Measurements from ENCODE around the gene PLPP1. TPM values are rescaled to one million over a fixed set of nuclear protein-coding genes. Genes with fewer than 3 reads are reported as not detected.
A peak's percentile ranks its signal among the peaks of the same experiment; 100 is the strongest.

The PLPP1 gene
- total and polyA plus RNA-seq, 5 experiments from 2014 or later: 7.0 to 23.3 (median 11.7) TPM

DNA sequence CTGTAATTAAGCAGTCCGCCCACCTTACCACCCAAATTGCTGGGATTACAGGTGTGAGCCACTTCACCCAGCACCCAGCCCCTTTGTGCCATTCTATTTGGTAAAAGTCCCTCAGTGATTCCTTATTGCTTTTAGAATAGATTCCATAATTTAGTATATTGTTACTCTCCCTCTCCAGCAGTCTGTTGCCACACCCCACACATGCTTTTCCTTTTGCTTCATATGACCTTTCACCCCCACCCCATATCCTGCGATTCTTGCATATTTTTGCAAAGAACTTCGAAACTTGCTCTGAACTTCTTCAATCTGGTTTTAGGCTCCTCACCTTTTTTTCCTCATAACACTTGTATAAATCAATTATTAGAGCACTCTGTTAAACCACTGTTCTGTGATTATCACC, 126.8 kb downstream of the PLPP1 start:
- POLR2A ChIA-PET: no interaction called here
- H3K36me3 Mint-ChIP-seq: peaks cover 0 to 71% (median 10%) of the 10 kb centered on the region in 3 donors
- H3K4me3 Mint-ChIP-seq: no peak overlapping the region
- no peaks in the 10 kb centered on the region for H3K27me3 Mint-ChIP-seq
- DNase-seq (no peak), ATAC-seq (no peak)
- peaks cover 7 to 17% (median 9%) of the 10 kb centered on the region in 4 donors for H3K4me1 Mint-ChIP-seq
- no peaks in the 10 kb centered on the region for H3K9me3 Mint-ChIP-seq
- peak overlapping the region in 1 of 10 donors; percentile 6 for H3K27ac Mint-ChIP-seq

DNA sequence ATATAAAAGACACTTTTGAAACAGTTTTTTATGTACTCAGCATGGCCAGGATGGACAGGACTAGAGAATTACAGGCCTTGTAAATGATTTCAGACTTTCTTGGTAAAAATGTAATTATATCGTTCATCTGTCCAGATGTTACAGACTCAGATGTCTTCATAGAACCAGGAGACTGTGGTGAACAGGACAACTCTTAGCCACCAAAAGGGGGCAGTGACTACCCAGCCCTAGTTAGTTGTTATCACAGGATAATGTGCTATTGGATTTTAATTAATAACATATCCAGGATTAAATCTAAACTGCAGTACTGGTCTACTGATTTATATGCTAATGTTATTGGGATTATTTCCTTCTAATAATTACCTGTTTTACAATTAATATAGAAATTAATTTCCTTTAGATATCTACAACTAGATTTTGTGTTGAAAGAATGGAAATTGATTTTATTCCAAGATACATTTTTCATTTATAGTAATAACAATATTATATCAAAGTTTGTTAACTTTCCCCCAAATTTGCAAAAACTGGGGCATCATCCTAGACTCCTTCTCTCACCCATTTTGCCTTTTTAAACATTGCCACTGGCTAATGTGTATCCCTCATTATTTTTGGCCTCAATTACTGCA, 127.6 kb downstream of the PLPP1 start:
- no peaks in the 10 kb centered on the region for H3K9me3 Mint-ChIP-seq
- H3K4me1 Mint-ChIP-seq: peaks cover 7 to 13% (median 9%) of the 10 kb centered on the region in 4 donors
- H3K36me3 Mint-ChIP-seq: peaks cover under 1 to 75% (median 13%) of the 10 kb centered on the region in 3 donors
- DNase-seq (peak in 4 of 10 donors; percentile 11 to 31 (median 20)), ATAC-seq (peak; percentile 44 to 49)
- POLR2A ChIA-PET: no interaction called here
- no peak overlapping the region for H3K4me3 Mint-ChIP-seq
- H3K27me3 Mint-ChIP-seq: no peaks in the 10 kb centered on the region
- peak overlapping the region in 2 of 10 donors; percentile 24 to 38 for H3K27ac Mint-ChIP-seq

DNA sequence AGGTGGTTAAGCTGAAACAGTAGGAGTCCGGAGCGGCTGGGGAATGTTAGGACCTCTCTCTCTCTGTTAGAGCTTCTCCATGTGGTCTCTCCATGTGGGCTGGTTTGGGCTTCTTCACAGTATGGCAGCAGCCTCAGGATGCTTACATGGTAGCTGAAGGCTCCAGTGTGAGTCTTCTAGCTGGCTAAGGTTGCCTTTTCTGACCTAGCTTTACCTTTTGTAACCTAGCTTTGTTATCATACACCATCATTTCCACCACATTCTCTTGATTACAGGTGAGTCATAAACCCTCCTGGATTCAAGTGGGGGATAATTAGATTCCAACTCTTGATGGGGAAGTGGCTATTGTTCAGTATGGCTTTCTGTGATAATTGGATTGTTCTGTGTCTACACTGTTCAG, 128.5 kb downstream of the PLPP1 start:
- Mint-ChIP-seq H3K36me3 (peaks cover 6 to 76% (median 9%) of the 10 kb centered on the region in 3 donors), H3K9me3 (no peaks in the 10 kb centered on the region), H3K4me3 (no peak overlapping the region), H3K4me1 (peaks cover 0 to 6% (median 5%) of the 10 kb centered on the region in 4 donors), H3K27ac (no peak overlapping the region), H3K27me3 (no peaks in the 10 kb centered on the region)
- ATAC-seq: no peak
- POLR2A ChIA-PET: no interaction called here
- no peak for DNase-seq

DNA sequence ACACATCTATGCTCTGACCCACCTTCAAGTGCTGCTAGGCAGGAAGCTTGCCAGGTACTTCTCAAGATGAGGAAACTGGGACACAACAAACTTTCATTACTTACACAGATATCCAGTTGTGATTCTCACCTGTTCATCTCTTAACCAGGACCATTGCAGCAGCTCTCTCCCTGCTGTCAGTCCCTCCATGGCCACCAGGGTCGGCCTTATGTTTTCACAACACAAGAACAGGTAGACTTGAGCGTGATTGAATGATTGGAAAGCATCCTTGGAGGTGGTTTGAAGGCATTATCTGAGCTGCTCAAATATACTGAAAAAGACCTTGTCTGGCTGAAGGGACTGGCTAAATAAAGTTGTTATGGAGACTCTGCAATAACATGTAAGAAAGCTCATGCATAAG, 132.6 kb downstream of the PLPP1 start:
- H3K4me1 Mint-ChIP-seq: no peaks in the 10 kb centered on the region
- H3K4me3 Mint-ChIP-seq: no peak overlapping the region
- no peaks in the 10 kb centered on the region for H3K9me3 Mint-ChIP-seq
- ATAC-seq: no peak
- no peaks in the 10 kb centered on the region for H3K27me3 Mint-ChIP-seq
- no peak for DNase-seq
- POLR2A ChIA-PET: no interaction called here
- peaks cover 6 to 81% (median 14%) of the 10 kb centered on the region in 3 donors for H3K36me3 Mint-ChIP-seq
- peak overlapping the region in 6 of 10 donors; percentile 1 to 56 (median 27) for H3K27ac Mint-ChIP-seq

DNA sequence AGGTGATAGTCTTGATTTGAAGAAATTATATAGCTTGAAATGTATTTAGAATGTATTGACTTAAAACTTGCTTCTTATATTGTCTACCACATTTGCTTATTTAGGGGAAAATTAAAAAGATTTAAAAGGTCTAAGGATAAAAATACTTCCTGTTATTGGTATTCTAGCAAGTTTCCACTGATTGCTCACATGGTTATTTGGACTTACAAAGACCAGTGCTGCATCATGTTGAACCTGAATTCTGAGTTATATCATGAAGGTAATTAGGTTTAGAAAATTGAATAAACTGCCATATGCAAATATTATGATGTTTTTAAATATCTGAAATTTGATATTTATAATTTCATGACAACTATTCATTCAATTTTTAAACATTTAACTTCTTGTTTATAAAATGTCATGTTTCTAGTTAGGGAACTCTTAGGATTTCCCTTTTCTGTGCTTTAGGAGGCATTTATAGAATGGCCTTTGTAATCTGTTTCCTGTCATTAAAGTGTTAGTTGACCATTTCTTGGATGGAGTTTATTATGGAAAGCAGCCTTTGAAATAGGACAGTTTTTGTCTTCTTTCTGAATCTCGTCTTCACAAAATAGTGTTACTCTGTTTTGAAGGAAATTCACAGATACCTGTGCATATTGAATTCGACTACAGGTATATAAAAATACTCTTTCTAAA, 141.1 kb downstream of the PLPP1 start:
- no peak for ATAC-seq
- Mint-ChIP-seq H3K27ac (no peak overlapping the region), H3K27me3 (no peaks in the 10 kb centered on the region)

DNA sequence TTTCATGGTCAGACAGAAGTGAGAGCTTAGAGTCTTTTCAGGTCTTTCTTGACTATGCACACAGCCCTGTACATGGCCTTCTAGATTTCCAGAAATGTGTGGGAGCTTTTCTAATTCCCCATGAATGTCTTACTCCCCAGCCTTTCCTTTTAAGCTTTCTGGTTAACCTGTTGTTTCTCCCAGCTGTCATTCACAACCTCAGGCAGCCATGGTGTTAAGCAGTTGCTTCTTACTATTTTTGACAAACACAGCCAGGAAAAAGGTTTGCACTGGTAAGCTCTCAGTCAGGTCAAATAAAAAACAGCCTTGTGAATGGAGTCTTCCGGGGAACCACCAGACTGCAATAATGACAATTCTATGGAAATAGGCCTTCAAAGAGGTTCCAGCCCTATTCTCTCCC, 142.1 kb downstream of the PLPP1 start:
- POLR2A ChIA-PET: no interaction called here

More for the DNA sequence above, 141.1 kb downstream of the PLPP1 start:
- Mint-ChIP-seq H3K36me3 (peaks cover 0 to 80% (median 53%) of the 10 kb centered on the region in 3 donors), H3K9me3 (peaks cover 0 to 6% (median 2%) of the 10 kb centered on the region in 9 donors), H3K4me3 (no peak overlapping the region), H3K4me1 (peaks cover 2 to 10% (median 7%) of the 10 kb centered on the region in 4 donors)
- DNase-seq: no peak
- POLR2A ChIA-PET: interaction anchor here (0.7 kb wide), 1 partner anchor 922 kb away, joined by 3 read pairs; no protein-coding TSS in a partner anchor

DNA sequence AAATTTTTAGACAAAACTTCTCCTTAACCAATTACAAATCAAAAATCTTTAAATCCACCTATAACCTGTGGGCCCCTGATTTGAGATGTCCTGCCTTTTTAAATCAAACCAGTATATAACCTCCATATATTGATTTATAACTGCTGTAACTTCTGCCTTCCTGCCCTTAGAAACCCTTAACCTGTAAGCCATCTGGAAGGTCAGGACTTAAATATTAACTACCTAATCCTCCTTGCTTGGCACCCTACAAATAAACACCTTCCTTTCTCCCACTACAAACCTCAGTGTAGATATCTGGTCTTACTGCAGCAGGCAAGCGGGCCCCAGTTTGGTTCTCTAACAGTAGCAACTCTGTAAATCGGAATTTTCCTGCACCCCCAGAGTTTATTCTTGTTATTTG, 143.1 kb downstream of the PLPP1 start:
- Mint-ChIP-seq H3K4me3 (no peak overlapping the region), H3K9me3 (peaks cover 0 to 6% (median 2%) of the 10 kb centered on the region in 9 donors), H3K36me3 (peaks cover 0 to 82% (median 58%) of the 10 kb centered on the region in 3 donors), H3K27me3 (no peaks in the 10 kb centered on the region), H3K4me1 (peaks cover 2 to 10% (median 7%) of the 10 kb centered on the region in 4 donors), H3K27ac (no peak overlapping the region)
- POLR2A ChIA-PET: no interaction called here
- no peak for ATAC-seq
- no peak for DNase-seq

More for the DNA sequence above, 142.1 kb downstream of the PLPP1 start:
- no peak for ATAC-seq
- no peak overlapping the region for H3K4me3 Mint-ChIP-seq
- no peak overlapping the region for H3K27ac Mint-ChIP-seq
- H3K9me3 Mint-ChIP-seq: peaks cover 0 to 6% (median 2%) of the 10 kb centered on the region in 9 donors
- peaks cover 0 to 82% (median 58%) of the 10 kb centered on the region in 3 donors for H3K36me3 Mint-ChIP-seq
- DNase-seq: no peak
- peaks cover 2 to 10% (median 7%) of the 10 kb centered on the region in 4 donors for H3K4me1 Mint-ChIP-seq
- no peaks in the 10 kb centered on the region for H3K27me3 Mint-ChIP-seq

DNA sequence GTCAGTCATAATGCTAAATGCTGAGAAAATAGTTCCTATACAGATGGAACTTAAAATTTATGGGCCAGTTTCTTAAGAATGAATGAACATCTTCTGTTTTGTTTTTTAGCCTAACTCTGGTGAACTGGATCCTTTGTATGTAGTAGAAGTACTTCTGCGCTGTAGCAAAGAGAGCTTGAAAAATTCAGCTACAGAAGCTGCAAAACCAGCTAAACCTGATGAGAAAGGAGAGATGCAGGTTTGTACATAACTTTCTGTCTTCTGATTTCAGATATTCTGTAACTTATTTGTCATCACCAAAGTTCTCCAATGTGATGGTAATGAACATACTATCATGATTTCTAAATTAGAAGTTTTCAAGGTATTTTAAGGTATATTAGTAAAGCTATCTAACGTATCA, 146.9 kb downstream of the PLPP1 start:
- Mint-ChIP-seq H3K4me1 (peaks cover 0 to 16% (median 7%) of the 10 kb centered on the region in 4 donors), H3K27me3 (no peaks in the 10 kb centered on the region), H3K36me3 (peaks cover 20 to 87% (median 75%) of the 10 kb centered on the region in 3 donors), H3K27ac (no peak overlapping the region), H3K4me3 (no peak overlapping the region), H3K9me3 (peaks cover 0 to 23% (median 9%) of the 10 kb centered on the region in 9 donors)
- ATAC-seq: no peak
- POLR2A ChIA-PET: no interaction called here
- DNase-seq: no peak

DNA sequence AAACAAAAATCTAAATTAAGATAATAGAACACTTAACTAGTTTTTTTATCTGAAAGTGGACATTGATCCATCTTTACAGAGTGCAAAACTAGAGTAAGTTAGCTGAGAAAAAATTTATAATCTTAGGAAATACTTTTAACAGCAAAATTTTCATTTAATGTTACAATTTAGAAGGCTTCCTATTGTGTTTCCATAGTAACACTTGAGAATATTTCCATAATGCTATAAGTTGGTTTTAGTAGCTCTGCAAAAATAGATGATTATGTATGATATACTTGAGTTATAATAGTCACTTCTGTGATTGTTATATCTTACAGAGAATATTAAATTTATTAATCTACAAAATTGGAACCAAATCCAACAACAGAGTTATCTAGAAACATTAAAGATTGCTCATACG, 148.4 kb downstream of the PLPP1 start:
- Mint-ChIP-seq H3K27ac (no peak overlapping the region), H3K4me3 (no peak overlapping the region), H3K4me1 (peaks cover 0 to 16% (median 7%) of the 10 kb centered on the region in 4 donors), H3K27me3 (no peaks in the 10 kb centered on the region), H3K9me3 (peaks cover 0 to 31% (median 17%) of the 10 kb centered on the region in 9 donors), H3K36me3 (peaks cover 29 to 86% (median 72%) of the 10 kb centered on the region in 3 donors)
- ATAC-seq: no peak
- POLR2A ChIA-PET: no interaction called here
- no peak for DNase-seq

DNA sequence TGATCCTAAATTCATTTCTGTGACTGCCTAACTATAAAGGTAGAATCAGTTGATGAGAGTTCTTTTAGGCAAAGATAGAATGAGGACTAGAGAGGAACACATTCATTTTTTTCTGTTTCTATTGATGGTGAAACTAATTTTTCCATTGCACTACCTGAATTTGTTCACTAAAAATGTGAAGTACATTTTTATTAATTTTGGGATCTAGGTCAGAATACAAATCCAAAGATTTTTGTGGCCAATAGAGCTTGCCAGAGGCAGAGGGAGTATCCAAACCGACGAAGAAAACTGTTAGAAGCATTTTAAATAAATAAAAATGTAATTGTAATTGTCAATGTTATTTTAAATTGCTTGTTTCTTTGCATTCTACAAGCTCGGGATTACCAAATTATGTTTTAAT, 148.9 kb downstream of the PLPP1 start:
- Mint-ChIP-seq H3K4me3 (no peak overlapping the region), H3K27me3 (no peaks in the 10 kb centered on the region), H3K4me1 (peaks cover 0 to 16% (median 8%) of the 10 kb centered on the region in 4 donors), H3K27ac (no peak overlapping the region), H3K36me3 (peaks cover 29 to 86% (median 73%) of the 10 kb centered on the region in 3 donors), H3K9me3 (peaks cover 0 to 31% (median 20%) of the 10 kb centered on the region in 9 donors)
- ATAC-seq (no peak), DNase-seq (no peak)
- POLR2A ChIA-PET: no interaction called here

DNA sequence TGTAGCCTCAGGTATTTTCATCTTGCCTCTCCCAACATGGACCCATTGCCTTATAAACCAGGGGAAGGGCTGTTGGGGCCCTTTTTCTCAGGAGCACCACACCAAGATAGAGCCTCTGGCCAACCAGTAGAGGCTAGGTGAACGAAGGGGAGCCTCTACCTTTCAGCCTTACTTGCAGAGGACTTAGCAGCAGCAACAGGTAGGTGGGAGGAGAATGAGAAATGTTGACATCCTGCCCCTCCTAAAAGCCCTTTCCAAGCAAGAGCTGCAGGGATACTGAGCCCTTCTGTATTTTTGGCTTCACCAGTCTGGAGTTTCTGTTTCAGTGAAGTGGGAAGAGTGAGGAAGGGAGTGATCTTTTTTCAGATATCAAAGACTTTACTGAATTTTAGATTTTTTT, 149.5 kb downstream of the PLPP1 start:
- peaks cover 0 to 32% (median 20%) of the 10 kb centered on the region in 9 donors for H3K9me3 Mint-ChIP-seq
- H3K27me3 Mint-ChIP-seq: no peaks in the 10 kb centered on the region
- H3K36me3 Mint-ChIP-seq: peaks cover 33 to 86% (median 73%) of the 10 kb centered on the region in 3 donors
- no peak overlapping the region for H3K4me3 Mint-ChIP-seq
- POLR2A ChIA-PET: no interaction called here
- H3K27ac Mint-ChIP-seq: peak overlapping the region in 3 of 10 donors; percentile 20 to 53 (median 40)
- H3K4me1 Mint-ChIP-seq: peaks cover 0 to 16% (median 8%) of the 10 kb centered on the region in 4 donors
- ATAC-seq (no peak), DNase-seq (no peak)

DNA sequence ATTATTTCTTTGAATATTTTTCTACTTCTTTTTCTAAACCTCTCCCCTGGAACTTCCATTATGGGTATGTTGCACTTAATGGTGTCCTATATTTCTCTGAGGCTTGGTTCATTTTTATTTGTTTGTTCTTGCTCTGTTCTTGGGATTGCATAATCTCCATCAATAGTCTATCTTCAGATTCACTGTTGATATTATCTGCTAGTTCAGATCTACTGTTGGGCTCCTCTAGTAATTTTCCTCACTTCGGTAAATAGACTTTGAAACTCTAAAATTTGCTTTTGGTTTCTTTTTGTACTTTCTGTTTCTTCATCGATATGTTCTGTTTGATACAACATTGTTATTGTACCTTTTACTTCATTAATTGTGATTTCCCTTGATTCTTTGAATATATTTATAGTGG, 150.7 kb downstream of the PLPP1 start:
- Mint-ChIP-seq H3K36me3 (peaks cover 40 to 86% (median 75%) of the 10 kb centered on the region in 3 donors), H3K4me3 (peak overlapping the region in 2 of 10 donors; percentile 9 to 44), H3K9me3 (peaks cover 0 to 32% (median 20%) of the 10 kb centered on the region in 9 donors), H3K4me1 (peaks cover 0 to 16% (median 8%) of the 10 kb centered on the region in 4 donors), H3K27me3 (no peaks in the 10 kb centered on the region), H3K27ac (no peak overlapping the region)
- no peak for DNase-seq
- ATAC-seq: no peak
- POLR2A ChIA-PET: no interaction called here

DNA sequence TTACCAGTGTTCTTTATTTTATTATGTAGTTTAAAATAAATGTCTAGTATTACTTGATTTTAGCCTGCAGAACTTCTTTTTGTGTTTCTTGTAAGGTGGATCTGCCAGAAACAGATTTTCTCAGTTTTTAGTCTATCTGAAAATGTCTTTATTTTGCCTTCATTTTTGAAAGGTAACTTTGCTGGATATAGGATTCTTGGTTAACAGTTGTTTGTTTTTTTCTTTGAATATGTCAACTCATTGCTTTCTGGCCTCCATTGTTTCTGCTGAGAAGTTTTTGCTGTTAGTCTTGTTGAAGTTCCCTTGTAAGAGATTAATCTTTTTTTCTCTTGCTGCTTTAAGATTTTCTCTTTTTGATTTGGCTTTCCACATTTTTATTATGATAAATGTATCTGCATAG, 151.5 kb downstream of the PLPP1 start:
- H3K9me3 Mint-ChIP-seq: peaks cover 0 to 32% (median 20%) of the 10 kb centered on the region in 9 donors
- POLR2A ChIA-PET: no interaction called here
- ATAC-seq: no peak
- H3K27me3 Mint-ChIP-seq: no peaks in the 10 kb centered on the region
- H3K4me1 Mint-ChIP-seq: peaks cover 0 to 16% (median 8%) of the 10 kb centered on the region in 4 donors
- H3K27ac Mint-ChIP-seq: no peak overlapping the region
- no peak overlapping the region for H3K4me3 Mint-ChIP-seq
- no peak for DNase-seq
- H3K36me3 Mint-ChIP-seq: peaks cover 40 to 84% (median 75%) of the 10 kb centered on the region in 3 donors

Data from naive thymus-derived CD8-positive, alpha-beta T cell (primary cell).